ENCODE results near the gene FAM184A.

The FAM184A gene

DNA sequence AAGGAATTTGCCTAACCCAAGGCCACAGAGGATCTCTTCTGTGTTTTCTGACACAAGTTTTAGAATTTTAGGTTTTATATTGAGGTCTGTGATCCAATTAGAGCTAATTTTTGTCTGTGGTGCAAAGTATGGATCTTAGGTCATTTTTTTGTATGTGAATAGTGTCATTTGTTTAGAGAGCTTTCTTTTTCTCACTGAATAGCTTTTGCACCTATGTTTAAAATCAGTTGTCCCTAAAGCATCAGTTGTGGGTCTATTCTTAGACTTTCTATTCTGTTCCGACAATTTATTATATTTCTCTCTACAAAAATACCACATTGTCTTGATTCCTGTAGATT, 143.2 kb downstream of the FAM184A start:
- DNase-seq (ENCODE audit: extremely low read depth, low read depth): no peak
- TF ChIP-seq CTCF (IDR thresholded peaks at IDR 0.05; ENCODE audit: low read depth, low read length, missing control alignments): no peak
- peak overlapping the region; percentile 90 for H3K4me3 ChIP-seq (replicated peaks; ENCODE audit: low read depth, low read length)

DNA sequence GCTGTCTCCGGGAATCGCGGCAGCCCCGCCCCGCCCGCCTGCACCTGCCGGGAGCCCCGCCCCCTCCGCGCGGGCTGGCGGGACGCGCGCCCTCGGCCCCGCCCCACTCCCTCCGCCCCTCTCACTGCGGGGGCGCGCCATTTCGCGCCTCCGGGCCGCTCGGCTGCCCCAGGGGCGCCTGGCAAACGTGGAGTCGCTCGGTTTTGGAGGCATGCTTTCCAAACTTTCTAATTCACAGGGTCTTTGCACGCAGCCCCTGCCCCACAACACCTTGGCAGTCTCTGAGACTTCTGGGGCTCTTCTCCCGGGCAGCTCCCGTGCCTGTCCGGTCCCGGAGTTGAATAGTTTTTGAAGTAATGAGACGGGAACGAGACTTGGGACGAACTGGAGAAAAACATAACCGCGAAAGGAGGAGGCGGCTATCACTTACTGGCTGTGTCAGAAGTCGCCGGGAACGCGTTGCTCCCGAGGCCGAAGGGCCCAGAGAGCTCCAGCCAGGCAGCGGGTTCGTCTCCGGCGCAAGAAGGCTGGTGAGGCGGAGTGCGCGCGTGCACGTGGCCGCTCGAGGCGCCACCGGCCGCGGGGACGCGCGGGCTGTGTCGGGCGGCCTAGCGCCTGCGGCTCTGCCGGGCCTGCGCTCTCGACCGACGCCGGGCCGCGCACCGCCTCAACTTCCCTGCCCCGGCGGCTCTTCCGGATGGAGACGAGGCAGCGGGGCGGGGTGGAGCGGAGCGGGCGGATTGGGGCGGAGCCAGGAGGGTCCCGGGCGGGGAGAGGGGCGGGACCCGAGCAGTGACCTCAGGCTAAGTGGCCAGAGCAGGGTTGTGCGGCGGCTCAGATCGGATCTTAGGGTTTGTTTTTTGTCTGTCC, 143.8 kb downstream of the FAM184A start, which contains the start of gene MCM9:
Gene MCM9 (minus strand): TSS at position 699 of the 870 bp plus-strand sequence. CDS start 3,436 bp downstream, outside the sequence.
- TF ChIP-seq CTCF (IDR thresholded peaks at IDR 0.05; ENCODE audit: low read depth, low read length, missing control alignments): no peak
- peak within 1 kb of the TSS; percentile 90 for H3K4me3 ChIP-seq (replicated peaks; ENCODE audit: low read depth, low read length)
- DNase-seq (ENCODE audit: extremely low read depth, low read depth): peak; percentile 24

DNA sequence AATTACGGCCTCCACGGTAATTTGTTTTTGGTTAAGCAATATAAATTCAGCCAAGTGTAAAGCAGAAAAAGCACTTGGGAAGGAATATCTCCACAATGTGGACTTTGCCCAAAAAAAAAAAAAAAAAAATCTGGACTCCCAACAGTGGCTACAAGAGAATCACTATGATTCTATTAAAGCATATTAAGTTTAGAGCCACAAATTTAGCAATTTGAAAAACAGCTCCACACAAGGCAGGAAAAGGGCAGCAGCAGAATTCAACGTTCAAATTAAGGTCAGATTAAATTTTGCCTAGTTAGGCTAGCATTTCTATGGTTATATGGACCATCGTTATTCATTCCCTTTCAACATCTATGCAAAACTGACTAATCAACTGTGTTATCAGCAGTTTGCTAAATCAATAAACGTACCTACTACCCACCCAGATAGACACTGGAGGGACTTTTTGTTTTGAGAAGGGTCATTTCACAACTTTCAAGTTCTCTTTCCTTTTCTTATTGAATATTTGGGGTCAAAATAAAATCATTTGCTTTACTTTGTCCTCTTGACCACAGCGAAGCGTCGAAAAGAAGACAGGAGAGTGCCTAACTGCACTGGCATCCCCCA, 144.5 kb downstream of the FAM184A start:
- peak overlapping the region; percentile 90 for H3K4me3 ChIP-seq (replicated peaks; ENCODE audit: low read depth, low read length)
- DNase-seq (ENCODE audit: extremely low read depth, low read depth): no peak
- TF ChIP-seq CTCF (IDR thresholded peaks at IDR 0.05; ENCODE audit: low read depth, low read length, missing control alignments): no peak

DNA sequence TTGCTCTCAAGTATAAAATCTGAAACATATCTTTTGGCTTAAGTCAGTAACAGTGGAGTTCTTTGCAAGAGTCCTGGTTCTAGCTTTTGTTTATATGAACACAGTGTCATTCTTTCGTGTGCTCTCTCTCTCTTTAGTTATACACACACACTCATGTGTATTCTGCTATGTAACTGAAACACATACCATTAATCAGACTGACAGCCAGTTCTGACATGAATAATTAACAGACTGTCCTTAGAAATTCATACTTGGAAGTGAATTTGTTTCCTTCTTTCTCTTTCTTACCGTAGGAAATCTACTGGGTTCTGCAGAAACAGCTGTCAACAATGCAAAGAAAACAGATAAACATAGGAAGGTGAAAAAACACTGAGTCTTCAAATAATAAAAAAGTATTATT, 146.0 kb downstream of the FAM184A start:
- no peak for DNase-seq (ENCODE audit: extremely low read depth, low read depth)
- no peak for TF ChIP-seq CTCF (IDR thresholded peaks at IDR 0.05; ENCODE audit: low read depth, low read length, missing control alignments)
- no peak overlapping the region for H3K4me3 ChIP-seq (replicated peaks; ENCODE audit: low read depth, low read length)

DNA sequence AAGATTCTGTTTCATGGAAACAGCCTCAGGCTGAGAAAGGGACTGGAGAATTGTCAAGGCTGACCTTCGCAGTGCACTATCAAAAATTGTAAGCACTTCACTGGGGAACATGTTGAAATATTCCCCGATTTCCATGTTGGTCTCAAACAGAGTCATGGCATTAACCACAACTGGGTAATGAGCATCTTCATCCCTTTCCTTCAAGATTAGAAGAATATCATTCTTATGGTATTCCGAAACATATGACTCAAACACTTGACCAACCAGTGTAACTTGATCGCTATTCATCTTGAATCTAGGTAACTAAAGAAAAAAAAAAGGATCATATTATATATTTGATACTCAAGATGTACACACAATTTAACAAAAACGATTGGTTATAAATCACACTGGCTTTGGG, 147.0 kb downstream of the FAM184A start:
- no peak for TF ChIP-seq CTCF (IDR thresholded peaks at IDR 0.05; ENCODE audit: low read depth, low read length, missing control alignments)
- no peak overlapping the region for H3K4me3 ChIP-seq (replicated peaks; ENCODE audit: low read depth, low read length)
- no peak for DNase-seq (ENCODE audit: extremely low read depth, low read depth)

DNA sequence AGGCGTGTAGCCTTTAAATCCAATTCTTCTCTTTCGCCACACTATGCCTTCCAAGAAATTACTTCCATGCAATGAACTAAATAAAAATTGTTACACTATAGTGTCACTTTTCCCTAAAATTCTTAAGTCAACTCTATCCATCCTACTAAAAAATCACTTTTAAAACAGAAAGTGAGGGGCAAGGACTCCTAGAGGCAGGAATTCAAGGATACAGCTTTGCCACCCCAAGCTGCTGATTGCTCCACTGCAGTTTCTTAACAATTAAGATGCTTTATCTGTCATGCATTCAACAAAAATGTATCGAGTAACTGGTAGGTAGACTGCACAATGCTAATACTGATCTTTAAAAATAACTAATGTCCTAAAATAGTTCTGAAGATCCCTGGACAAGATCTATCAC, 147.8 kb downstream of the FAM184A start:
- no peak overlapping the region for H3K4me3 ChIP-seq (replicated peaks; ENCODE audit: low read depth, low read length)
- no peak for DNase-seq (ENCODE audit: extremely low read depth, low read depth)
- TF ChIP-seq CTCF (IDR thresholded peaks at IDR 0.05; ENCODE audit: low read depth, low read length, missing control alignments): peak; percentile 21

Data from HFF-Myc (cell line).